Hepatocyte (in vitro differentiated cells): Measurements from ENCODE around the gene IGFBP7. TPM values are rescaled to one million over a fixed set of nuclear protein-coding genes. Genes with fewer than 3 reads are reported as not detected.

Experiments used
- DNase-seq: peaks from one replicate; pipeline ENCODE4 v3.0.0-alpha.2; 2016; ENCODE audit warnings: low spot score
- H2AFZ ChIP-seq: fragments of 200-600 bp; sonication (generic); 2 replicates; pipeline ENCODE4 v1.6.0; 2016; ENCODE audit warnings: antibody characterized with exemption, mild to moderate bottlenecking
- H3K27ac ChIP-seq: fragments of 200-600 bp; sonication (generic); 2 replicates; pipeline ENCODE4 v1.5.1; 2016; ENCODE audit warnings: mild to moderate bottlenecking
- H3K27me3 ChIP-seq: fragments of 200-600 bp; sonication (generic); 2 replicates; pipeline ENCODE4 v1.6.1; 2016
- H3K36me3 ChIP-seq: fragments of 200-600 bp; sonication (generic); replicated peaks from 2 replicates; pipeline ENCODE4 v1.5.1; 2016; ENCODE audit warnings: low read depth; ENCODE audit not compliant: insufficient read depth
- H3K4me1 ChIP-seq: fragments of 200-600 bp; sonication (generic); 2 replicates; pipeline ENCODE4 v1.5.1; 2016; ENCODE audit warnings: mild to moderate bottlenecking, moderate library complexity; ENCODE audit not compliant: insufficient read depth
- H3K4me2 ChIP-seq: fragments of 200-600 bp; sonication (generic); 2 replicates; pipeline ENCODE4 v1.6.0; 2016
- H3K4me3 ChIP-seq: fragments of 200-600 bp; sonication (generic); 2 replicates; pipeline ENCODE4 v1.5.1; 2016; ENCODE audit warnings: mild to moderate bottlenecking
- H3K79me2 ChIP-seq: fragments of 200-600 bp; sonication (generic); 2 replicates; pipeline ENCODE4 v1.6.0; 2017; ENCODE audit warnings: mild to moderate bottlenecking
- H3K9me2 ChIP-seq: fragments of 200-600 bp; sonication (generic); replicated peaks from 2 replicates; pipeline ENCODE4 v1.6.0; 2017; ENCODE audit warnings: mild to moderate bottlenecking; ENCODE audit not compliant: insufficient read depth
- H3K9me3 ChIP-seq: fragments of 200-600 bp; sonication (generic); 2 replicates; pipeline ENCODE4 v1.5.1; 2016; ENCODE audit warnings: low read depth, mild to moderate bottlenecking
- H4K20me1 ChIP-seq: fragments of 200-600 bp; sonication (generic); 2 replicates; pipeline ENCODE4 v1.6.0; 2016; ENCODE audit warnings: mild to moderate bottlenecking; ENCODE audit not compliant: insufficient read depth, poor library complexity, severe bottlenecking
- CTCF ChIP-seq: fragments of 200-600 bp; sonication (generic); IDR thresholded peaks from 2 replicates; pipeline ENCODE4 v1.5.1; 2016; ENCODE audit warnings: antibody characterized with exemption, mild to moderate bottlenecking; ENCODE audit not compliant: poor library complexity
- EZH2 ChIP-seq: fragments of 200-600 bp; sonication (generic); IDR thresholded peaks from 2 replicates; pipeline ENCODE4 v1.6.1; 2016; ENCODE audit warnings: antibody characterized with exemption, mild to moderate bottlenecking, borderline replicate concordance
- EZH2phosphoT487 ChIP-seq: fragments of 200-600 bp; sonication (generic); IDR thresholded peaks from one replicate; pipeline ENCODE4 v1.6.1; 2018; ENCODE audit warnings: antibody characterized with exemption, mild to moderate bottlenecking, low read depth, moderate library complexity; ENCODE audit not compliant: unreplicated experiment, severe bottlenecking
- WGBS: methylation state at CpG from one replicate; pipeline ENCODE4 v1.1.6; 2016; ENCODE audit warnings: low lambda C conversion rate; ENCODE audit errors: missing lambda C conversion rate; 5-methylcytosine and 5-hydroxymethylcytosine counted together
- polyA plus RNA-seq: library from polyadenylated mRNA; unstranded; fragments of >200 nt; fragmentation: Nextera tagmentation; extraction: Ambion mirVana; gene quantifications from 2 replicates; pipeline ENCODE4 v1.2.1, GENCODE V29; 2016
- total RNA-seq: library from RNA; depleted of rRNA; stranded (reverse); fragments of >200 nt; gene quantifications from 2 replicates; pipeline ENCODE4 v1.2.3, GENCODE V29; 2014

Gene IGFBP7
- total and polyA plus RNA-seq, 2 experiments from 2014 or later: 73.4 to 122 TPM

GRCh38 chr4:57124145-57124544 is 14.0 kb upstream of the IGFBP7 start:
- H3K4me3 ChIP-seq: no peak overlapping the region
- no peak overlapping the region for H2AFZ ChIP-seq
- H3K9me3 ChIP-seq: no peaks in the 10 kb centered on the region
- H4K20me1 ChIP-seq: no peaks in the 10 kb centered on the region
- no peaks in the 10 kb centered on the region for H3K36me3 ChIP-seq
- H3K4me2 ChIP-seq: no peak overlapping the region
- H3K9me2 ChIP-seq: no peaks in the 10 kb centered on the region
- no peak overlapping the region for H3K27ac ChIP-seq
- no peaks in the 10 kb centered on the region for H3K27me3 ChIP-seq
- no peaks in the 10 kb centered on the region for H3K4me1 ChIP-seq
- DNase-seq: no peak
- no peaks in the 10 kb centered on the region for H3K79me2 ChIP-seq
- no peak for TF ChIP-seq CTCF
- no peak for TF ChIP-seq EZH2phosphoT487
- TF ChIP-seq EZH2: no peak

GRCh38 chr4:57122959-57123358 is 12.8 kb upstream of the IGFBP7 start:
- no peak overlapping the region for H3K4me3 ChIP-seq
- no peak for TF ChIP-seq EZH2phosphoT487
- TF ChIP-seq CTCF: no peak
- no peak for TF ChIP-seq EZH2
- WGBS: 92% methylated on average over 1 of the region's 1 CpG

GRCh38 chr4:57119054-57119651 is 9.0 kb upstream of the IGFBP7 start:
- Histone ChIP-seq H3K4me1 (no peaks in the 10 kb centered on the region), H3K79me2 (no peaks in the 10 kb centered on the region), H3K9me3 (no peaks in the 10 kb centered on the region), H3K4me2 (peak overlapping the region; percentile 54), H2AFZ (no peak overlapping the region), H3K36me3 (no peaks in the 10 kb centered on the region), H4K20me1 (no peaks in the 10 kb centered on the region), H3K27me3 (no peaks in the 10 kb centered on the region), H3K9me2 (no peaks in the 10 kb centered on the region), H3K4me3 (no peak overlapping the region), H3K27ac (peak overlapping the region; percentile 75)
- WGBS: 66% methylated on average over 8 of the region's 8 CpGs
- peak; percentile 53 for DNase-seq
- TF ChIP-seq EZH2 (no peak), EZH2phosphoT487 (no peak)

More at GRCh38 chr4:57122959-57123358, 12.8 kb upstream of the IGFBP7 start:
- Histone ChIP-seq H4K20me1 (no peaks in the 10 kb centered on the region), H3K27ac (no peak overlapping the region), H3K9me2 (no peaks in the 10 kb centered on the region), H3K9me3 (no peaks in the 10 kb centered on the region), H3K4me2 (no peak overlapping the region), H2AFZ (no peak overlapping the region), H3K27me3 (no peaks in the 10 kb centered on the region), H3K79me2 (no peaks in the 10 kb centered on the region), H3K36me3 (no peaks in the 10 kb centered on the region), H3K4me1 (no peaks in the 10 kb centered on the region)
- DNase-seq: no peak

GRCh38 chr4:57117491-57117890 is 7.3 kb upstream of the IGFBP7 start:
- 78% methylated on average over 2 of the region's 2 CpGs for WGBS
- H3K4me1 ChIP-seq: no peaks in the 10 kb centered on the region

More at GRCh38 chr4:57117491-57117890, 7.3 kb upstream of the IGFBP7 start:
- Histone ChIP-seq H3K79me2 (no peaks in the 10 kb centered on the region), H3K27me3 (no peaks in the 10 kb centered on the region), H3K9me2 (no peaks in the 10 kb centered on the region), H4K20me1 (no peaks in the 10 kb centered on the region), H3K4me2 (no peak overlapping the region), H3K4me3 (no peak overlapping the region), H3K9me3 (no peaks in the 10 kb centered on the region), H3K36me3 (no peaks in the 10 kb centered on the region), H3K27ac (no peak overlapping the region), H2AFZ (no peak overlapping the region)
- TF ChIP-seq EZH2phosphoT487: no peak
- TF ChIP-seq EZH2: no peak
- no peak for TF ChIP-seq CTCF
- DNase-seq: no peak
